ENCODE results near the gene CROCC2. TPM values are rescaled to one million over a fixed set of nuclear protein-coding genes. Genes with fewer than 3 reads are reported as not detected.

Gene CROCC2
- total and polyA plus RNA-seq, 2 of the 13 experiments (the other 11 are each of a cell fraction or from before 2014, with no cell fraction given), result not detected

DNA sequence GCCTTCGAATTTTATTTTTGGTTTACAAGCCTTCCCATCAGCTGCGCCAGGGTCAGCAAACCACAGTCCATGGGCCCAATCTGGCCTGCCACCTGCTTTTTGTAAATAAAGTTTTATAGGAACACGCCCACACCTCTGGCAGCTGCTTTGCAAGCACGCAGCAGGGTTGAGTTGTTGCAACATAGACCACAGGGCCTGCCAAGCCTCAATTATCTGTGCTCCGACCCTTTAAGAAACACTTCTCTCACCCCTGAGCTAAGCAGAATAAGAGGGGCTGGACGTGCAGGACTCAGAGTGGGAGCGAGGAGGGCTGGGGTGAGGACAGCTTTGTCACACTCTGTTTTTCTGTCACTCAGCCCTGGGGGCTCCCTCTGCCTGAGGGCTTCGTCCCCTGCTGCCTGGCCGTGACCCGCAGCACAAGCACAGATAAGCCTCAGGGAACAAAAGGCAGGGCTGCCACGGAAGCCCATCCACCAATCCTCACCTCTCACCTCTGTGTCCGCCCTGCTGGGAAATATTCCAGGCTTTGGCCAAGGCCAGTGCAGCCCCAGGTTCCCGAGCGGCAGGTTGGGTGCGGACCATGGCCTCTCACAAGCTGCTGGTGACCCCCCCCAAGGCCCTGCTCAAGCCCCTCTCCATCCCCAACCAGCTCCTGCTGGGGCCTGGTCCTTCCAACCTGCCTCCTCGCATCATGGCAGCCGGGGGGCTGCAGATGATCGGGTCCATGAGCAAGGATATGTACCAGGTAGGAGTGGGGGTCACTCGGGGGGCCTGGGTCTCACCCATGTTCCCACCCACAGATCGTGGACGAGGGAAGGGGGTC is 37.6 kb upstream of the CROCC2 start, which contains the start of gene AGXT (continued):
- TF ChIP-seq RORA (CRISPR knock-in tag; IDR thresholded peaks at IDR 0.05) (no peak), ZNF263 (CRISPR knock-in tag; IDR thresholded peaks at IDR 0.05) (peak; percentile 87), MIER2 (CRISPR knock-in tag; IDR thresholded peaks at IDR 0.05) (0 out of 2 replicates have a peak, but pooled peaks have one; percentile 45), SP140L (CRISPR knock-in tag; IDR thresholded peaks at IDR 0.05; ENCODE audit: borderline replicate concordance) (no peak; the same call in 1 of the 2 replicates), SALL2 (CRISPR knock-in tag; IDR thresholded peaks at IDR 0.05) (0 out of 2 replicates have a peak, but pooled peaks have one; percentile 70), FOXM1 (CRISPR knock-in tag; IDR thresholded peaks at IDR 0.05) (no peak), HDAC1 (CRISPR knock-in tag; IDR thresholded peaks at IDR 0.05) (peak; percentile 50; the same call in 1 of the 2 replicates), ZNF556 (CRISPR knock-in tag; IDR thresholded peaks at IDR 0.05; ENCODE audit: borderline replicate concordance) (peak; percentile 95; the same call in 1 of the 2 replicates), ZNF703 (CRISPR knock-in tag; IDR thresholded peaks at IDR 0.05; ENCODE audit: borderline replicate concordance) (0 out of 2 replicates have a peak, but pooled peaks have one; percentile 38), MED13 (CRISPR knock-in tag; IDR thresholded peaks at IDR 0.05) (no peak; the same call in 1 of the 2 replicates), EP300 (IDR thresholded peaks at IDR 0.05; ENCODE audit: low read depth in 2 of 2, low read length in 2 of 2) (0 out of 4 replicates have a peak, but pooled peaks of 1 of the 2 experiments have one; percentile 14), EP300 (CRISPR knock-in tag; IDR thresholded peaks at IDR 0.05; ENCODE audit: borderline replicate concordance) (peak; percentile 30), CHCHD3 (CRISPR knock-in tag; IDR thresholded peaks at IDR 0.05) (no peak), ZNF550 (CRISPR knock-in tag; IDR thresholded peaks at IDR 0.05; ENCODE audit: borderline replicate concordance) (no peak; the same call in 1 of the 2 replicates), TBX2 (CRISPR knock-in tag; IDR thresholded peaks at IDR 0.05; ENCODE audit: borderline replicate concordance) (peak; percentile 98), ZFYVE20 (CRISPR knock-in tag; IDR thresholded peaks at IDR 0.05; ENCODE audit: borderline replicate concordance, low read depth) (no peak), SNAI1 (CRISPR knock-in tag; IDR thresholded peaks at IDR 0.05; ENCODE audit: borderline replicate concordance) (no peak), CBX1 (IDR thresholded peaks at IDR 0.05; ENCODE audit: low read depth) (no peak)
- TF ChIP-seq, protein P1, sequence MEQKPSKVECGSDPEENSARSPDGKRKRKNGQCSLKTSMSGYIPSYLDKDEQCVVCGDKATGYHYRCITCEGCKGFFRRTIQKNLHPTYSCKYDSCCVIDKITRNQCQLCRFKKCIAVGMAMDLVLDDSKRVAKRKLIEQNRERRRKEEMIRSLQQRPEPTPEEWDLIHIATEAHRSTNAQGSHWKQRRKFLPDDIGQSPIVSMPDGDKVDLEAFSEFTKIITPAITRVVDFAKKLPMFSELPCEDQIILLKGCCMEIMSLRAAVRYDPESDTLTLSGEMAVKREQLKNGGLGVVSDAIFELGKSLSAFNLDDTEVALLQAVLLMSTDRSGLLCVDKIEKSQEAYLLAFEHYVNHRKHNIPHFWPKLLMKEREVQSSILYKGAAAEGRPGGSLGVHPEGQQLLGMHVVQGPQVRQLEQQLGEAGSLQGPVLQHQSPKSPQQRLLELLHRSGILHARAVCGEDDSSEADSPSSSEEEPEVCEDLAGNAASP (CRISPR knock-in tag; IDR thresholded peaks at IDR 0.05; ENCODE audit: borderline replicate concordance), result peak; percentile 76; the same call in 1 of the 2 replicates
- TF ChIP-seq, protein P2, sequence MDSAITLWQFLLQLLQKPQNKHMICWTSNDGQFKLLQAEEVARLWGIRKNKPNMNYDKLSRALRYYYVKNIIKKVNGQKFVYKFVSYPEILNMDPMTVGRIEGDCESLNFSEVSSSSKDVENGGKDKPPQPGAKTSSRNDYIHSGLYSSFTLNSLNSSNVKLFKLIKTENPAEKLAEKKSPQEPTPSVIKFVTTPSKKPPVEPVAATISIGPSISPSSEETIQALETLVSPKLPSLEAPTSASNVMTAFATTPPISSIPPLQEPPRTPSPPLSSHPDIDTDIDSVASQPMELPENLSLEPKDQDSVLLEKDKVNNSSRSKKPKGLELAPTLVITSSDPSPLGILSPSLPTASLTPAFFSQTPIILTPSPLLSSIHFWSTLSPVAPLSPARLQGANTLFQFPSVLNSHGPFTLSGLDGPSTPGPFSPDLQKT (CRISPR knock-in tag; IDR thresholded peaks at IDR 0.05; ENCODE audit: borderline replicate concordance), result no peak
- TF ChIP-seq, protein P3, sequence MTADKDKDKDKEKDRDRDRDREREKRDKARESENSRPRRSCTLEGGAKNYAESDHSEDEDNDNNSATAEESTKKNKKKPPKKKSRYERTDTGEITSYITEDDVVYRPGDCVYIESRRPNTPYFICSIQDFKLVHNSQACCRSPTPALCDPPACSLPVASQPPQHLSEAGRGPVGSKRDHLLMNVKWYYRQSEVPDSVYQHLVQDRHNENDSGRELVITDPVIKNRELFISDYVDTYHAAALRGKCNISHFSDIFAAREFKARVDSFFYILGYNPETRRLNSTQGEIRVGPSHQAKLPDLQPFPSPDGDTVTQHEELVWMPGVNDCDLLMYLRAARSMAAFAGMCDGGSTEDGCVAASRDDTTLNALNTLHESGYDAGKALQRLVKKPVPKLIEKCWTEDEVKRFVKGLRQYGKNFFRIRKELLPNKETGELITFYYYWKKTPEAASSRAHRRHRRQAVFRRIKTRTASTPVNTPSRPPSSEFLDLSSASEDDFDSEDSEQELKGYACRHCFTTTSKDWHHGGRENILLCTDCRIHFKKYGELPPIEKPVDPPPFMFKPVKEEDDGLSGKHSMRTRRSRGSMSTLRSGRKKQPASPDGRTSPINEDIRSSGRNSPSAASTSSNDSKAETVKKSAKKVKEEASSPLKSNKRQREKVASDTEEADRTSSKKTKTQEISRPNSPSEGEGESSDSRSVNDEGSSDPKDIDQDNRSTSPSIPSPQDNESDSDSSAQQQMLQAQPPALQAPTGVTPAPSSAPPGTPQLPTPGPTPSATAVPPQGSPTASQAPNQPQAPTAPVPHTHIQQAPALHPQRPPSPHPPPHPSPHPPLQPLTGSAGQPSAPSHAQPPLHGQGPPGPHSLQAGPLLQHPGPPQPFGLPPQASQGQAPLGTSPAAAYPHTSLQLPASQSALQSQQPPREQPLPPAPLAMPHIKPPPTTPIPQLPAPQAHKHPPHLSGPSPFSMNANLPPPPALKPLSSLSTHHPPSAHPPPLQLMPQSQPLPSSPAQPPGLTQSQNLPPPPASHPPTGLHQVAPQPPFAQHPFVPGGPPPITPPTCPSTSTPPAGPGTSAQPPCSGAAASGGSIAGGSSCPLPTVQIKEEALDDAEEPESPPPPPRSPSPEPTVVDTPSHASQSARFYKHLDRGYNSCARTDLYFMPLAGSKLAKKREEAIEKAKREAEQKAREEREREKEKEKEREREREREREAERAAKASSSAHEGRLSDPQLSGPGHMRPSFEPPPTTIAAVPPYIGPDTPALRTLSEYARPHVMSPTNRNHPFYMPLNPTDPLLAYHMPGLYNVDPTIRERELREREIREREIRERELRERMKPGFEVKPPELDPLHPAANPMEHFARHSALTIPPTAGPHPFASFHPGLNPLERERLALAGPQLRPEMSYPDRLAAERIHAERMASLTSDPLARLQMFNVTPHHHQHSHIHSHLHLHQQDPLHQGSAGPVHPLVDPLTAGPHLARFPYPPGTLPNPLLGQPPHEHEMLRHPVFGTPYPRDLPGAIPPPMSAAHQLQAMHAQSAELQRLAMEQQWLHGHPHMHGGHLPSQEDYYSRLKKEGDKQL (CRISPR knock-in tag; IDR thresholded peaks at IDR 0.05; ENCODE audit: low read depth), result no peak

Measured in HepG2 (cell line).